ENCODE measurements around the gene GSN. TPM values are rescaled to one million over a fixed set of nuclear protein-coding genes. Genes with fewer than 3 reads are reported as not detected.
A peak's percentile ranks its signal among the peaks of the same experiment; 100 is the strongest.

GSN gene
- total and polyA plus RNA-seq, 10 of the 15 experiments (the other 5 are each of a cell fraction or from before 2014, with no cell fraction given) = 0.66 to 9.2 (median 6.2) TPM

- TF ChIP-seq EED (IDR thresholded peaks at IDR 0.05; ENCODE audit: low read depth) (peak; percentile 28; the same call in 1 of the 2 replicates), CREB1 (IDR thresholded peaks at IDR 0.05; ENCODE audit: low read depth) (no peak), BCL11A (IDR thresholded peaks at IDR 0.05; ENCODE audit: low read depth, low read length) (peak; percentile 69), CEBPZ (IDR thresholded peaks at IDR 0.05; ENCODE audit: low read depth, low read length) (no peak), MAX (IDR thresholded peaks at IDR 0.05; ENCODE audit: low read depth, low read length) (peak; percentile 18; the same call in 1 of the 2 replicates), ELK1 (IDR thresholded peaks at IDR 0.05; ENCODE audit: low read depth, low read length) (no peak), PML (IDR thresholded peaks at IDR 0.05; ENCODE audit: low read length) (peak; percentile 52; the same call in 1 of the 2 replicates), IKZF1 (conservative IDR thresholded peaks at IDR 0.05) (peak; percentile 89), STAT3 (IDR thresholded peaks at IDR 0.05; ENCODE audit: low read depth, low read length) (peak; percentile 25; the same call in 1 of the 2 replicates), SMC3 (IDR thresholded peaks at IDR 0.05; ENCODE audit: borderline replicate concordance, low read length) (no peak), NR2F1 (conservative IDR thresholded peaks at IDR 0.05) (peak; percentile 68), MXI1 (IDR thresholded peaks at IDR 0.05; ENCODE audit: low read depth, low read length) (no peak), ZNF217 (IDR thresholded peaks at IDR 0.05) (peak; percentile 83), CBX5 (IDR thresholded peaks at IDR 0.05; ENCODE audit: low read depth) (peak; percentile 88; the same call in 1 of the 2 replicates), BRCA1 (IDR thresholded peaks at IDR 0.05; ENCODE audit: low read depth, low read length) (no peak), KDM1A (IDR thresholded peaks at IDR 0.05; ENCODE audit: borderline replicate concordance) (no peak), ZNF24 (IDR thresholded peaks at IDR 0.05) (peak; percentile 96), TARDBP (IDR thresholded peaks at IDR 0.05; ENCODE audit: borderline replicate concordance) (no peak; the same call in 1 of the 2 replicates), CEBPB (IDR thresholded peaks at IDR 0.05; ENCODE audit: borderline replicate concordance in 1 of 2, low read depth in 2 of 2, low read length in 2 of 2) (no peak), ZNF274 (IDR thresholded peaks at IDR 0.05; ENCODE audit: insufficient read depth, insufficient read length) (no peak), MYB (IDR thresholded peaks at IDR 0.05; ENCODE audit: borderline replicate concordance, low read depth, low read length) (no peak), KLF5 (IDR thresholded peaks at IDR 0.05; ENCODE audit: partially characterized antibody) (no peak), E4F1 (IDR thresholded peaks at IDR 0.05; ENCODE audit: borderline replicate concordance, partially characterized antibody) (peak; percentile 36), SUPT20H (IDR thresholded peaks at IDR 0.05; ENCODE audit: borderline replicate concordance, control insufficient read depth, low read depth, low read length) (no peak), MTA2 (IDR thresholded peaks at IDR 0.05; ENCODE audit: low read depth) (peak; percentile 95)
Observed at GRCh38 chr9:121353241-121354061, 85.5 kb downstream of the GSN start (continued).
